GM20000 (cell line): ENCODE data around the gene DUSP5.

Experiments used
- DNase-seq: peaks from one replicate; pipeline ENCODE4 v3.0.0; 2012; ENCODE audit warnings: low spot score
- CTCF ChIP-seq: IDR thresholded peaks from 2 replicates; pipeline ENCODE4 v1.5.1; 2012; ENCODE audit warnings: mild to moderate bottlenecking, control low read depth; ENCODE audit errors: extremely low read depth, missing control alignments

DUSP5 gene

GRCh38 chr10:110546499-110547110 is 48.9 kb downstream of the DUSP5 start:
- TF ChIP-seq CTCF = no peak
- no peak for DNase-seq

- TF ChIP-seq CTCF = peak; percentile 49
Observed at GRCh38 chr10:110547139-110547761, 49.5 kb downstream of the DUSP5 start.

GRCh38 chr10:110548002-110548401 is 50.3 kb downstream of the DUSP5 start:
- DNase-seq = no peak
- no peak for TF ChIP-seq CTCF

More at GRCh38 chr10:110547139-110547761, 49.5 kb downstream of the DUSP5 start:
- DNase-seq = peak; percentile 65

- TF ChIP-seq CTCF = no peak
- DNase-seq = no peak
Observed at GRCh38 chr10:110549211-110549610, 51.5 kb downstream of the DUSP5 start.

GRCh38 chr10:110553905-110554304 is 56.2 kb downstream of the DUSP5 start:
- no peak for DNase-seq
- no peak for TF ChIP-seq CTCF

- no peak for DNase-seq
Observed at GRCh38 chr10:110556296-110556695, 58.6 kb downstream of the DUSP5 start.

More at GRCh38 chr10:110556296-110556695, 58.6 kb downstream of the DUSP5 start:
- TF ChIP-seq CTCF = no peak
